Spleen (tissue), 11 donors: ENCODE measurements around the gene GABRB1. TPM values are rescaled to one million over a fixed set of nuclear protein-coding genes. Genes with fewer than 3 reads are reported as not detected.

Experiments
- DNase-seq: peaks from one replicate; pipeline ENCODE4 v3.0.0-alpha.2; 2020
- H3K27ac ChIP-seq, 8 donors: fragments of 200-600 bp; sonication (generic) in 7 of 8; 1 replicate in 4 of 8; 2 replicates in 4 of 8; pipeline versions ENCODE4 v1.5.0 to v1.8.0; 2016 to 2021; ENCODE audit warnings: inconsistent platforms in 4 of 8, mild to moderate bottlenecking in 4 of 8, moderate library complexity in 1 of 8
- H3K27me3 ChIP-seq, 7 donors: fragments of 200-600 bp; sonication (generic) in 6 of 7; replicated peaks in 1 of 7; 1 replicate in 4 of 7; 2 replicates in 3 of 7; pipeline versions ENCODE4 v1.5.0 to v1.8.0; 2016 to 2021; ENCODE audit warnings: inconsistent platforms in 3 of 7, mild to moderate bottlenecking in 1 of 7
- H3K36me3 ChIP-seq, 6 donors: fragments of 200-600 bp; sonication (generic) in 5 of 6; 1 replicate in 4 of 6; 2 replicates in 2 of 6; pipeline versions ENCODE4 v1.5.0 to v1.8.0; 2016 to 2021; ENCODE audit warnings: inconsistent platforms in 2 of 6
- H3K4me1 ChIP-seq, 6 donors: fragments of 200-600 bp; sonication (generic) in 5 of 6; 1 replicate in 3 of 6; 2 replicates in 3 of 6; pipeline versions ENCODE4 v1.5.0 to v1.8.0; 2016 to 2021; ENCODE audit warnings: inconsistent platforms in 3 of 6
- H3K4me3 ChIP-seq, 8 donors: fragments of 200-600 bp; sonication (generic) in 7 of 8; 1 replicate in 4 of 8; 2 replicates in 4 of 8; pipeline versions ENCODE4 v1.5.0 to v1.8.0; 2016 to 2021; ENCODE audit warnings: inconsistent platforms in 4 of 8, mild to moderate bottlenecking in 4 of 8, moderate library complexity in 2 of 8
- H3K9me3 ChIP-seq, 8 donors: fragments of 200-600 bp; sonication (generic) in 7 of 8; 1 replicate in 4 of 8; 2 replicates in 4 of 8; pipeline versions ENCODE4 v1.5.0 to v1.8.0; 2016 to 2021; ENCODE audit warnings: inconsistent platforms in 4 of 8
- CTCF ChIP-seq, 11 experiments: fragments of 200-600 bp in 7 of 11; fragments of 450-650 bp in 4 of 11; sonication (generic) in 4 of 11; IDR thresholded peaks in 8 of 11; conservative IDR thresholded peaks in 3 of 11; 1 replicate in 7 of 11; 2 replicates in 4 of 11; pipeline versions ENCODE4 v1.4.0 to v1.8.0; 2016 to 2021; ENCODE audit warnings: antibody characterized with exemption in 11 of 11, inconsistent platforms in 4 of 11, mild to moderate bottlenecking in 1 of 11
- POLR2A ChIP-seq, 3 donors: fragments of 450-650 bp; IDR thresholded peaks; one replicate each; pipeline ENCODE4 v1.5.1; 2017; ENCODE audit warnings: antibody characterized with exemption in 3 of 3, mild to moderate bottlenecking in 1 of 3
- POLR2AphosphoS5 ChIP-seq, 3 donors: sonication (generic); formaldehyde crosslinking; IDR thresholded peaks; one replicate each; pipeline ENCODE4 v1.5.1; 2017; ENCODE audit warnings: antibody characterized with exemption in 3 of 3
- WGBS, 5 donors: extraction: QIAGEN DNeasy Blood & Tissue Kit in 3 of 5; methylation state at CpG; one replicate each; pipeline versions ENCODE4 v1.1.5 to v1.1.7; 2013 to 2018; 5-methylcytosine and 5-hydroxymethylcytosine counted together
- intact Hi-C: fragments of 100-400 bp; cut with DNase I; formaldehyde crosslinking; loops from one replicate; pipeline ENCODE4 v1.15.0; 2023; ENCODE audit warnings: low total_unique reads
- polyA plus RNA-seq, 3 donors: library from polyadenylated mRNA; stranded (reverse); fragments of 200-250 nt; gene quantifications; one replicate each; pipeline ENCODE4 v1.2.1, GENCODE V29; 2013
- total RNA-seq, 7 donors: library from RNA; depleted of rRNA in 3 of 7; stranded (reverse); fragments of >200 nt in 3 of 7; fragmentation: NEBNext Ultra II Directional in 4 of 7; extraction: Animal tissue kit (Norgen Biotek cat#: 25700) in 4 of 7; gene quantifications; one replicate each; pipeline versions ENCODE4 v1.1.0 to v1.2.1, GENCODE V29; 2016 to 2021
- donor health status: healthy with polysubstance abuse.
- donor health status: DM: no; HTN: no; CAD: no; lungs with moderate emphysema.
- donor health status: DM: no; HTN: no; CAD: no.
- donor health status: Bipolar disorder and iron deficiency.
- donor health status: healthy.
- donor health status: DM: no; HTN: no; CAD: no.
- donor health status: DM: yes; HTN: yes; CAD: no.

GABRB1 gene
- total and polyA plus RNA-seq, 10 donors = not detected

- Histone ChIP-seq H3K36me3 (no peaks in the 10 kb centered on the region), H3K4me3 (no peak overlapping the region), H3K4me1 (no peaks in the 10 kb centered on the region), H3K9me3 (peaks cover 0 to 3% (median 0%) of the 10 kb centered on the region in 8 donors), H3K27me3 (no peaks in the 10 kb centered on the region), H3K27ac (no peak overlapping the region)
- no peak for TF ChIP-seq CTCF (IDR thresholded peaks at IDR 0.05 in 8 of 11, conservative IDR thresholded peaks at IDR 0.05 in 3 of 11)
- TF ChIP-seq POLR2AphosphoS5 (IDR thresholded peaks at IDR 0.05) = no peak
- no peak for TF ChIP-seq POLR2A (IDR thresholded peaks at IDR 0.05)
- intact Hi-C loops = no loop called here
- no peak for DNase-seq
Observed at GRCh38 chr4:47074816-47075215, 43.4 kb downstream of the GABRB1 start.

- Histone ChIP-seq H3K9me3 (peaks cover 0 to 3% (median 0%) of the 10 kb centered on the region in 8 donors), H3K4me3 (no peak overlapping the region), H3K27ac (no peak overlapping the region), H3K4me1 (no peaks in the 10 kb centered on the region), H3K27me3 (no peaks in the 10 kb centered on the region), H3K36me3 (no peaks in the 10 kb centered on the region)
- TF ChIP-seq CTCF (IDR thresholded peaks at IDR 0.05 in 8 of 11, conservative IDR thresholded peaks at IDR 0.05 in 3 of 11) = no peak
- TF ChIP-seq POLR2AphosphoS5 (IDR thresholded peaks at IDR 0.05) = no peak
- no peak for TF ChIP-seq POLR2A (IDR thresholded peaks at IDR 0.05)
- intact Hi-C loops = no loop called here
- 92 to 98% (median 94%) methylated on average over 2 of the region's 2 CpGs for whole genome bisulfite sequencing, 5 donors
- no peak for DNase-seq
Observed at GRCh38 chr4:47075262-47075661, 43.9 kb downstream of the GABRB1 start.

GRCh38 chr4:47075919-47076318 is 44.6 kb downstream of the GABRB1 start:
- Histone ChIP-seq H3K27ac (no peak overlapping the region), H3K27me3 (no peaks in the 10 kb centered on the region), H3K4me1 (no peaks in the 10 kb centered on the region), H3K36me3 (no peaks in the 10 kb centered on the region), H3K4me3 (no peak overlapping the region), H3K9me3 (peaks cover 0 to 3% (median 0%) of the 10 kb centered on the region in 8 donors)
- intact Hi-C loops = no loop called here
- no peak for TF ChIP-seq POLR2A (IDR thresholded peaks at IDR 0.05)
- no peak for DNase-seq

- Histone ChIP-seq H3K9me3 (peaks cover 0 to 3% (median 0%) of the 10 kb centered on the region in 8 donors), H3K27ac (no peak overlapping the region), H3K4me3 (no peak overlapping the region), H3K36me3 (no peaks in the 10 kb centered on the region), H3K27me3 (no peaks in the 10 kb centered on the region), H3K4me1 (no peaks in the 10 kb centered on the region)
- intact Hi-C loops = no loop called here
- DNase-seq = no peak
- TF ChIP-seq CTCF (IDR thresholded peaks at IDR 0.05 in 8 of 11, conservative IDR thresholded peaks at IDR 0.05 in 3 of 11) (no peak), POLR2A (IDR thresholded peaks at IDR 0.05) (no peak)
Observed at GRCh38 chr4:47084111-47084510, 52.7 kb downstream of the GABRB1 start.

- Histone ChIP-seq H3K27ac (no peak overlapping the region), H3K4me3 (no peak overlapping the region), H3K27me3 (no peaks in the 10 kb centered on the region), H3K36me3 (no peaks in the 10 kb centered on the region), H3K4me1 (no peaks in the 10 kb centered on the region), H3K9me3 (no peaks in the 10 kb centered on the region)
- DNase-seq = no peak
- TF ChIP-seq POLR2A (IDR thresholded peaks at IDR 0.05) (no peak), CTCF (IDR thresholded peaks at IDR 0.05 in 8 of 11, conservative IDR thresholded peaks at IDR 0.05 in 3 of 11) (no peak), POLR2AphosphoS5 (IDR thresholded peaks at IDR 0.05) (no peak)
- intact Hi-C loops = no loop called here
Observed at GRCh38 chr4:47084795-47085194, 53.4 kb downstream of the GABRB1 start.
